ENCODE results near the gene DBR1.

Gene DBR1

GRCh38 chr3:138119423-138119766 is 55.3 kb downstream of the DBR1 start:
- DNase-seq, result no peak

- DNase-seq, result peak; percentile 24
These were observed 55.9 kb downstream of the DBR1 start for GRCh38 chr3:138118612-138119422.

GRCh38 chr3:138114988-138115971 is 59.4 kb downstream of the DBR1 start, which contains the start of gene DZIP1L:
Gene DZIP1L, minus strand, starts transcription at chr3:138115608. Its CDS starts 11,637 bp downstream, at chr3:138103971.
- DNase-seq, result no peak

GRCh38 chr3:138114431-138114918 is 60.2 kb downstream of the DBR1 start:
- DNase-seq, result no peak

GRCh38 chr3:138113326-138113725 is 61.4 kb downstream of the DBR1 start:
- DNase-seq, result no peak

- DNase-seq, result no peak
These were observed 62.4 kb downstream of the DBR1 start for GRCh38 chr3:138112362-138112761.
